Calu3 (cell line): ENCODE data around the gene SUSD3. TPM values are rescaled to one million over a fixed set of nuclear protein-coding genes. Genes with fewer than 3 reads are reported as not detected.

Experiments used
- BruUV-seq: library from RNA; stranded (reverse); fragments of 400-500 nt; replicated peaks from 2 replicates; lab custom pipeline; 2021; lab: Mats Ljungman, UMichigan
- CTCF ChIA-PET: fragments of 300-600 bp; sonication (Branson Sonifier 250); formaldehyde crosslinking; loops from one replicate; lab custom pipeline; 2022; ENCODE audit warnings: antibody characterized with exemption; lab: Charles Lee
- DNase-seq: peaks from one replicate; pipeline ENCODE4 v3.0.0; 2022
- H3K27ac Mint-ChIP-seq: one replicate; pipeline ENCODE4 v1.8.0; 2022; ENCODE audit warnings: mixed read lengths; ENCODE audit not compliant: unreplicated experiment
- H3K27me3 Mint-ChIP-seq: one replicate; pipeline ENCODE4 v1.8.0; 2022; ENCODE audit warnings: mixed read lengths; ENCODE audit not compliant: unreplicated experiment
- H3K36me3 Mint-ChIP-seq: one replicate; pipeline ENCODE4 v1.8.0; 2022; ENCODE audit warnings: mild to moderate bottlenecking, moderate library complexity, mixed read lengths; ENCODE audit not compliant: insufficient read depth, unreplicated experiment
- H3K4me1 Mint-ChIP-seq: one replicate; pipeline ENCODE4 v1.8.0; 2022; ENCODE audit warnings: mild to moderate bottlenecking, low read depth, mixed read lengths; ENCODE audit not compliant: unreplicated experiment
- H3K4me3 Mint-ChIP-seq: one replicate; pipeline ENCODE4 v1.8.0; 2022; ENCODE audit warnings: mild to moderate bottlenecking, low read depth, moderate library complexity, mixed read lengths; ENCODE audit not compliant: unreplicated experiment
- H3K9me3 Mint-ChIP-seq: one replicate; pipeline ENCODE4 v1.8.0; 2022; ENCODE audit warnings: low read depth, mixed read lengths; ENCODE audit not compliant: unreplicated experiment
- intact Hi-C: fragments of 100-400 bp; cut with micrococcal nuclease; formaldehyde crosslinking; loops from one replicate; pipeline ENCODE4 v1.10.0; 2022; ENCODE audit not compliant: unreplicated experiment
- total RNA-seq: library from RNA; stranded (reverse); gene quantifications from 2 replicates; pipeline ENCODE4 v1.2.3, GENCODE V29; 2022
- TF ChIP-seq, protein P1 (sequence below): fragments of 200-600 bp; IDR thresholded peaks from one replicate; pipeline ENCODE4 v1.8.0; 2022; ENCODE audit warnings: antibody characterized with exemption; ENCODE audit not compliant: unreplicated experiment

SUSD3 gene
- total RNA-seq, 1 experiment from 2014 or later = 1.3 TPM

DNA sequence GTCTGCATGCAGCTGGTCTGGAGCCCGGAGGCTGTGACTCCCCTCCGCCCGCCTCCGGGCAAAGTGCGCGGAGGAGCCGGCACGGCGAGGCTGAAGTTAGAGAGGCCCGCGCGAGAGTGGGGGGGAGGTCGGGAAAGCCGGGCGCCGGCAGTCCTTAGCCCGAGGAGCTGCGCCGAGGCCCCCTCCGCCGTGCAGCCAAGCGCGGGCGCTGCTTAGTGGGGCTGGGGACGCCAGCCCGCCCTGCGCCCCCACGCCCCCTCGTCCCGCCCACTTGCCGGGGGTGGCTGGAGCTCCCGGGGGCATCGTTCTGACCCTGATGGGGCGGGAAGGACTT is 75.1 kb downstream of the SUSD3 start:
- DNase-seq = peak; percentile 45
- CTCF ChIA-PET = no interaction called here
- TF ChIP-seq, protein P1, sequence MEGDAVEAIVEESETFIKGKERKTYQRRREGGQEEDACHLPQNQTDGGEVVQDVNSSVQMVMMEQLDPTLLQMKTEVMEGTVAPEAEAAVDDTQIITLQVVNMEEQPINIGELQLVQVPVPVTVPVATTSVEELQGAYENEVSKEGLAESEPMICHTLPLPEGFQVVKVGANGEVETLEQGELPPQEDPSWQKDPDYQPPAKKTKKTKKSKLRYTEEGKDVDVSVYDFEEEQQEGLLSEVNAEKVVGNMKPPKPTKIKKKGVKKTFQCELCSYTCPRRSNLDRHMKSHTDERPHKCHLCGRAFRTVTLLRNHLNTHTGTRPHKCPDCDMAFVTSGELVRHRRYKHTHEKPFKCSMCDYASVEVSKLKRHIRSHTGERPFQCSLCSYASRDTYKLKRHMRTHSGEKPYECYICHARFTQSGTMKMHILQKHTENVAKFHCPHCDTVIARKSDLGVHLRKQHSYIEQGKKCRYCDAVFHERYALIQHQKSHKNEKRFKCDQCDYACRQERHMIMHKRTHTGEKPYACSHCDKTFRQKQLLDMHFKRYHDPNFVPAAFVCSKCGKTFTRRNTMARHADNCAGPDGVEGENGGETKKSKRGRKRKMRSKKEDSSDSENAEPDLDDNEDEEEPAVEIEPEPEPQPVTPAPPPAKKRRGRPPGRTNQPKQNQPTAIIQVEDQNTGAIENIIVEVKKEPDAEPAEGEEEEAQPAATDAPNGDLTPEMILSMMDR = no peak
- H3K36me3 Mint-ChIP-seq = peaks cover 20% of the 10 kb centered on the region
- peak overlapping the region; percentile 71 for H3K4me3 Mint-ChIP-seq
- H3K27me3 Mint-ChIP-seq = no peaks in the 10 kb centered on the region
- H3K9me3 Mint-ChIP-seq = no peaks in the 10 kb centered on the region
- H3K27ac Mint-ChIP-seq = no peak overlapping the region
- intact Hi-C loops = no loop called here
- BruUV-seq = no TSS peak
- H3K4me1 Mint-ChIP-seq = peaks cover 8% of the 10 kb centered on the region

DNA sequence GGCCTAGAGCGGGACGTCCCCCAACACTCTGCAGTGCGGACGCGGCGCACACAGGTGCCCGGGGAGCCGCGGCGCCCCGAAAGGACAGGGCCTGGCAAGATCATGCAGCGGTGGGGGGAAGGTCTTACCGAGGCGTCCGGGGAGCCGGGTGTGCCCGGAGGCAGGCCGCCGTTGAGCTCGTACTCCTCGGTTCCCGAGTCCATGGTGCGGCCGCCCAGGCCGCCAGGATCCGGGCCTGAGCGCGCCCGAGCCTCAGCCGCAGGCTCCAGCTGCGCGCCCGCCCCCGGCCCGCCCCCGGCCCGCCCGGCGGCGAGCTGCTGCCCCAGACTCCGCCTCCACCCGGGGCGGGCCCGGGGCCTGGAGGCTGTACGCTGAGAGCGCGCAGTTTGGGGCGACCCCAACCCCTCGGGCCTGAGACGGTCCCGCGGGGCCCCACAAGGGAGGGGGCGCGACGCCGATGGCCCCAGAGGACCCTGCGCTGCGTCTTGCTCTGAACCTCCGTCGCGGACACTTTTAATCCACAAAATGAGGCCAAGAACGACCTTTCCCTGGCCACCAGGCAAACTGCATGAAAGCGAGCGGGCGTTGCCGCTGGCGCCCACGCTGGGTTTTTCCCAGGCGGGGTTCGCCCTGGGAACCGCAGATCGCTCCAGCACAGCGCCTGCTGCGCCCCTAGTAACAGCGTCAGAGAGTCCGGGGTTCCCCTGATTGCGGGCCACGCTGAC is 75.7 kb downstream of the SUSD3 start, which contains the start of gene NINJ1:
TSS of gene NINJ1 (minus strand) at position 237 of the 725 bp plus-strand sequence. CDS start at position 203, 34 bp downstream.
- intact Hi-C loops = no loop called here
- peaks cover 8% of the 10 kb centered on the region for H3K4me1 Mint-ChIP-seq
- BruUV-seq = no TSS peak
- H3K4me3 Mint-ChIP-seq = peak within 1 kb of the TSS; percentile 71
- peak; percentile 64 for DNase-seq
- H3K36me3 Mint-ChIP-seq = peaks cover 20% of the 10 kb centered on the region
- H3K9me3 Mint-ChIP-seq = no peaks in the 10 kb centered on the region
- CTCF ChIA-PET = interaction anchor here (0.7 kb wide), 1 partner anchor 14 kb away, joined by 3 read pairs; no protein-coding TSS in a partner anchor
- H3K27ac Mint-ChIP-seq = no peak within 1 kb of the TSS
- TF ChIP-seq, protein P1 = no peak
- H3K27me3 Mint-ChIP-seq = no peaks in the 10 kb centered on the region

Other genes starting within 250 kb of the SUSD3 start
- 5.8 and 6.3 TPM in 2 replicates for gene ZNF484, start 180.7 kb upstream of the SUSD3 start, total RNA-seq
- 3.1 and 4.5 TPM in 2 replicates for gene FGD3, start 111.2 kb upstream of the SUSD3 start, total RNA-seq
- 26.1 and 26.4 TPM in 2 replicates for gene CARD19, start 37.5 kb downstream of the SUSD3 start, total RNA-seq
- gene NINJ1, start 75.5 kb downstream of the SUSD3 start, total RNA-seq = 12.6 and 15.2 TPM in 2 replicates
- gene WNK2, start 125.4 kb downstream of the SUSD3 start, total RNA-seq = 81.2 and 85.7 TPM in 2 replicates